DOHH2 (cell line): Measurements from ENCODE around the gene CAPG.

Experiments used
- H3F3A ChIP-seq: fragments of 200-600 bp; sonication (generic), shearing (Covaris generic); 2 replicates; pipeline ENCODE4 v1.6.0; 2016; ENCODE audit warnings: antibody characterized with exemption, mild to moderate bottlenecking; ENCODE audit not compliant: control insufficient read depth, insufficient read depth
- H3K27ac ChIP-seq: fragments of 200-600 bp; sonication (generic); 2 replicates; pipeline ENCODE4 v1.5.1; 2014; ENCODE audit warnings: low read depth, mild to moderate bottlenecking, low read length, moderate library complexity
- H3K27me3 ChIP-seq: fragments of 200-600 bp; sonication (generic); 2 replicates; pipeline ENCODE4 v1.6.1; 2014; ENCODE audit warnings: mild to moderate bottlenecking, low read length, mixed read lengths; ENCODE audit not compliant: control insufficient read depth
- H3K36me3 ChIP-seq: fragments of 200-600 bp; sonication (generic); 2 replicates; pipeline ENCODE4 v1.6.1; 2014; ENCODE audit warnings: mild to moderate bottlenecking, low read length, moderate library complexity, mixed read lengths; ENCODE audit not compliant: control insufficient read depth
- H3K4me1 ChIP-seq: fragments of 200-600 bp; sonication (generic); 2 replicates; pipeline ENCODE4 v1.6.1; 2014; ENCODE audit warnings: mild to moderate bottlenecking, low read length, mixed read lengths; ENCODE audit not compliant: control insufficient read depth
- H3K4me2 ChIP-seq: fragments of 200-600 bp; sonication (generic); 2 replicates; pipeline ENCODE4 v1.6.0; 2014; ENCODE audit warnings: mild to moderate bottlenecking, low read length, moderate library complexity
- H3K4me3 ChIP-seq: fragments of 200-600 bp; sonication (generic); 2 replicates; pipeline ENCODE4 v1.5.1; 2014; ENCODE audit warnings: mild to moderate bottlenecking, low read length, mixed read lengths
- H3K79me2 ChIP-seq: fragments of 200-600 bp; sonication (generic); 2 replicates; pipeline ENCODE4 v1.6.1; 2014; ENCODE audit warnings: mild to moderate bottlenecking, low read length, mixed read lengths; ENCODE audit not compliant: control insufficient read depth
- H3K9me2 ChIP-seq: fragments of 200-600 bp; sonication (generic); replicated peaks from 2 replicates; pipeline ENCODE4 v1.6.1; 2014; ENCODE audit warnings: mild to moderate bottlenecking, low read length, mixed read lengths; ENCODE audit not compliant: control insufficient read depth
- H3K9me3 ChIP-seq: fragments of 200-600 bp; sonication (generic); 2 replicates; pipeline ENCODE4 v1.6.1; 2014; ENCODE audit warnings: antibody characterized with exemption, low read length, mixed read lengths; ENCODE audit not compliant: control insufficient read depth, insufficient read depth
- H4K20me1 ChIP-seq: fragments of 200-600 bp; sonication (generic); 2 replicates; pipeline ENCODE4 v1.6.0; 2014; ENCODE audit warnings: low read depth, mild to moderate bottlenecking, antibody characterized with exemption, low read length, moderate library complexity; ENCODE audit not compliant: control insufficient read depth, insufficient read depth
- CTCF ChIP-seq: fragments of 200-600 bp; sonication (generic); IDR thresholded peaks from one replicate; pipeline ENCODE4 v1.5.1; 2014; ENCODE audit warnings: antibody characterized with exemption, mild to moderate bottlenecking, low read depth, low read length; ENCODE audit not compliant: poor library complexity, severe bottlenecking
- EZH2phosphoT487 ChIP-seq: fragments of 200-600 bp; sonication (generic); IDR thresholded peaks from 2 replicates; pipeline ENCODE4 v1.6.1; 2017; ENCODE audit warnings: borderline replicate concordance, mild to moderate bottlenecking, antibody characterized with exemption, low read length, moderate library complexity, mixed read lengths

Gene CAPG

DNA sequence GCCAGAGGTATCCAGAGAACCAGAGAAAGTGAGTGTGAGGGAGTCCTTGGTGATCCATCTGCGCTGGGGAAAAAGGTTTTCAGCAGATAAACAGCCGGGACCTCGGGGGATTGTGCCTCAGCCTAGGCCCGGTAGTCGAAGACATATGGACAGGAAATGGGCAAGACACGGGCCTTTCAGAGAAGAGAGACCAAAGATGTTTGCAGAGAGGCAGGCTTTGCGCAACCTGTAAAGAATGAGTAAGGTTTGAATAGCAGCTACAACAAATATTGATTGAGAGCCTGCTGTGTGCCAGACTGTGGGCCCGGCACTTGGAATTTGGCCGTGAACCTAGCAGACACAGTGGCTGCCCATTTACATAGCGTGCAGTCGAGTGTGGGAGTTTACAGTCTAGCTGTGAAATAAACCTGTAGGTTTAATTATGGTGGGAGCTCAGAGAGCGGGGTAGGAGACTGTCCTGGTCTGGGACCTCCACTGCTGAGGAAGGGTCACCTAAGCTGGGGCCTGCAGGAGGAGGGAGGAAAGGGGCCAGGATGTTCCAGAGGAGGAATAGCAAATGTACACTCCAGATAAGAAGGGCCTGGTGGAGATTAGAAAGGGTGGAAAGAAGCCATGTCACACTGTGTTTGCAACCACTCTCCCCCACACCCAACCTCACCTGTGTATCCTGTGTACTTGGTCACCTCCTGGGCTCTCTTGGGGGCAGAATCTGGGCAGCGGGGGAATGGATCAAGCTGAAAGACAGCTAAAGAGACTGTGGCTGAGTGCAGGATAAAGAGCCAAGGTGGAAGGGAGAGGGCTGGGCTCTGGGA lies 11.3 kb upstream of the CAPG start:
- peaks cover 6% of the 10 kb centered on the region for H3K79me2 ChIP-seq
- H3K4me3 ChIP-seq = no peak overlapping the region

DNA sequence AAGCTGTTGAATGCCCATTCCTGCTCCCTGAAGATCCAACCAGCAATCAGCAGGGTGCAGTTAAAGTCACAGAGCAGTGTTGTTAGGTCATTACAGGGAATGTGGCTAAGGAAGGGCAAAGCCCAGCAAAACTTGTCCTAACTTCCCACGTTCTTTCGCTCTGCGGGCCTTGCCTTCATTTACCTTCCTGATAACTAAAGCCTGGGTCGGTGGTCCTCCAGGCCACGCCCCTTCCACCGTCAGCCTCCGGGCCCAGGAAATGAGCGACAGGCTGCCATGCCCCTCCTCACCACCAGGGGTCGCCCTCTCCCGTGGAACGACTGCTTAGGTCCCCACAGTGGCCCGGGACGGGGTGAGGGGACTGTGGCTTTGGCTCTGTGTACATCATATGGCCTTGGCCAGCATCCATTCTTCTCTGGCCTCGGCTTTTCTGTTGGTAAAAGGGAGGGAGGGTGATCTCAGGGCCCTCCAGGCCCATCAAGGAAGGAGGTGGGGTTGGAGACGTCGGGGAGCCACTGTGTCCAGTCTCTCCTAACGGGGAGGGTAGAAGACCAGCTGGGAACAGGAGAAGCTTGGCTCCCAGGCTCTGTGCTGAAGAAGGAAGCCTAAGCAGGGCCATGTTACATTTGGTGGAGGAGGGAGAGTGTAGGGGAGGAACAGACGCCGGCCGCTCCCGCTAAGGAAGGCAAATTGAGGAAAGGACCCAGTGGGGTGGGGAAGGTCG lies 10.5 kb upstream of the CAPG start:
- TF ChIP-seq CTCF = peak; percentile 100
- TF ChIP-seq EZH2phosphoT487 = no peak
- Histone ChIP-seq H3K4me2 (peak overlapping the region; percentile 74), H3K36me3 (no peaks in the 10 kb centered on the region), H3K9me3 (no peaks in the 10 kb centered on the region), H3K4me3 (peak overlapping the region; percentile 59), H3K27me3 (no peaks in the 10 kb centered on the region), H4K20me1 (no peaks in the 10 kb centered on the region), H3K27ac (no peak overlapping the region), H3K4me1 (peaks cover 40% of the 10 kb centered on the region), H3K9me2 (no peaks in the 10 kb centered on the region), H3F3A (peaks cover 5% of the 10 kb centered on the region), H3K79me2 (peaks cover 6% of the 10 kb centered on the region)

More for the DNA sequence above, 11.3 kb upstream of the CAPG start:
- peak overlapping the region; percentile 74 for H3K4me2 ChIP-seq
- H3K36me3 ChIP-seq = no peaks in the 10 kb centered on the region
- H3K9me2 ChIP-seq = no peaks in the 10 kb centered on the region
- peaks cover 5% of the 10 kb centered on the region for H3F3A ChIP-seq
- H3K9me3 ChIP-seq = no peaks in the 10 kb centered on the region
- TF ChIP-seq EZH2phosphoT487 (no peak), CTCF (no peak)
- H3K4me1 ChIP-seq = peaks cover 40% of the 10 kb centered on the region
- no peaks in the 10 kb centered on the region for H3K27me3 ChIP-seq
- no peak overlapping the region for H3K27ac ChIP-seq
- no peaks in the 10 kb centered on the region for H4K20me1 ChIP-seq

DNA sequence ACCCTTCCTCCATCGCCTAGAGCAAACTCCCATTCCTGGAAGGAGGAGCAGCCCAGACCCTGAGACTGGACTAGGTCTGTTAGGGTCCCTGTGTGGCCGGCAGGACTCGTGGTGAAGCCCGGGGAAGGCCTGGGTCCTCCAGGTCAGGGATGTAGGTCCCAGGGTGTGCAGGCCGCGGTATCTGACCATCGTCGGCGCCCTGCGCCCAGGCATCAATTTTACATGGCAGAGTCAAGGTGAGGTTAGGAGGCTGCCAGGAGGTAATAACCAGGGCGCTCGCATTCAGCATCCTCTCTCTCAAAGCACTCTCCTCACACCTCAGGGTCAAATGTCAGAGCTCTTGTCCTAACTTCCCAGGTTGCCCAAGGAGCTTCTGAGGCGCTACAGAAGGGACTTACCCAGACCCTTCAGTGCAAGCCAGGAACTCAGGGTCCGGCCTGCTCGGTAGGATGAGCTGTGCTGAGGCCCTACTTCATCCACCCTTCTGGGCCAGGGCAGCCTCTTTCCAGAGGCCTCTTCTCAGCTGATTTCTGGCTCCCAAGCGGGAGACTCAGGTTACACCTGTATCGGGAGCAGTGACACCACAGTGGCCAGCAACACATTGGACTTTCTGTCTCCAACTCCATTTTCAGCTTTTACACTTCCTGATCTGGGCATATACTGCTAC lies 9.0 kb upstream of the CAPG start:
- Histone ChIP-seq H3K27ac (peak overlapping the region; percentile 59), H3K79me2 (peaks cover 6% of the 10 kb centered on the region), H3F3A (peaks cover 5% of the 10 kb centered on the region), H3K4me3 (peak overlapping the region; percentile 79), H3K4me2 (peak overlapping the region; percentile 92), H3K9me3 (no peaks in the 10 kb centered on the region), H3K9me2 (no peaks in the 10 kb centered on the region), H3K4me1 (peaks cover 40% of the 10 kb centered on the region), H4K20me1 (no peaks in the 10 kb centered on the region), H3K36me3 (no peaks in the 10 kb centered on the region), H3K27me3 (peaks cover 2% of the 10 kb centered on the region; the same call in 1 of the 2 replicates)
- TF ChIP-seq EZH2phosphoT487 (no peak), CTCF (no peak)
